Ramos (cell line): Measurements from ENCODE around the gene ADGRB2.

Experiments
- in situ Hi-C: fragments of 300-500 bp; cut with MboI; formaldehyde crosslinking; loops from one replicate; pipeline ENCODE4 v1.14.3; 2022; ENCODE audit warnings: low sequenced_read_pairs; ENCODE audit not compliant: unreplicated experiment

Gene ADGRB2

DNA sequence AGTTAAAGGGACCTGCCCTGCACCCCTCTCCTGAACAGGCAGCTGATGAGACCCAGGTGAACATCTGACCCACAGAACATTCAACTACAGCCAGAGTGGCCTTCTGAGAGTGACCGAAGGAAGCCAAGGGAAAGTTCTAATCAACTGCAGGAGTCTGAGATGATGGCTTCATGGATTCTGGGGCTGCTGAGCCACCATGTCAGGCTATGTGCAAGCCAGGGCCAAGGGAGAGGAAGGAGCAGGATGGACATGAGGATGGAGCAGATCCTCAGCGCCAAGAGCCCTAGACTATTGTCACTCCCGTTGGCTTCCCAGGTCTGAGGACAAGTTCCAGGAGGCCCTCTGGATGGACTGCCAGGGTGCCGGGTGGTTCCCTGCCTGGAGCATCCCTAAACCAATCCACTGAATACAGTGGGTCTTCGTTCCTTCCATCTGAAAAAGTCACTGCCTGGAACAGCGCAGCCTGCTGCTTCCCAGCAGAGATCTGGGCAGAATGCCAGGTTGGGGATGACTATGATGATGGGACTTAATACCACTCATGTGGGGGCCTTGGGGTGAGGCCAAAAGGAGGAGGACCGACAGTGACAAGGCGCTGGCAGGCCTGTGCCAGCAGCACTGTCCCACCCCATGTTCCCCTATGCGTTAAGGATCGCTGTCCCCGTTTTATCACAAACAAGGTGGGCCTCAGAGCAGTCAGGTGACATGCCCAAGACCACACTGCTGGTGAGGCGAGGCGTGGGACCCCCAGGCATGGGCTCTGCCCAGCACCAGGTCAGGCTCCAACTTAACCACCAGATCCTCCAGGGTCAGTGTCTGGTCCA lies 31.9 kb upstream of the ADGRB2 start:
- in situ Hi-C loops: loop anchor here (5.0 kb wide), 1 partner anchor 129 kb away; no protein-coding TSS in a partner anchor

GRCh38 chr1:31795096-31795675 lies 31.0 kb upstream of the ADGRB2 start:
- in situ Hi-C loops: loop anchor here (5.0 kb wide), 1 partner anchor 128 kb away; no protein-coding TSS in a partner anchor

DNA sequence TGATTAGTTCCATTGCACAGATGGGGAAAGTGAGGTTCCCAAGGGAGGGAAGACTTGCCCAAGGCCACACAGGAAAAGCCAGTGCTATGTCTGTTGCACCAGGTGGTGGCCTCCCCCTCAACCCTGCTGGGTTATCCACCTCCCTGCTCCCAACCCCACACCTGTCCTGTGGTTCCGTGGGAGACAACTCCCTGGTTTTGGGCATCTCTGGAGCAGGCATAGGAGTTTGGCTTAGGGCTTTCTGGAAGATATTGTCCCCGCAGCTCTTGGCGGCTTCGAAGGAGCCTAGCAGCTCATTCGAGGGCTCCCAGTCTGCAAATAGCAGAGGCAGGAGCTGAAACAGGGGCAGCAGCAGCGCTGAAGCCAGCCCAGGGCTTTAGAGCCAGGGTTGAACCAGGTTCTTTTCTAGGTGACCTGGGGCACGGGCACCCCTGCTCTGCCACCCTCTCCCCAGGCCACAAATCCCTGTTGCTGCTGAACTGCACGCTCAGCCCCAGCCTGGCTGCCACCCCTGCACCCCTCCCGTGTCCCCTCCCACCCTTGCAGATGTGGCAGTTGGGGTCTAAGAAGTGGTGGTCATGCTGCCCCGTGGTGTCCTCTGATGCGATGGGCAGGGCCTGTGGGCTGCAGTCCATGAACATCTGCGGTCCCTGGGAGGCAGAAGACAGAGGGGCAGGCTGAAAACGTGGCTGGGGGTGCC lies 29.6 kb upstream of the ADGRB2 start:
- in situ Hi-C loops: no loop called here

DNA sequence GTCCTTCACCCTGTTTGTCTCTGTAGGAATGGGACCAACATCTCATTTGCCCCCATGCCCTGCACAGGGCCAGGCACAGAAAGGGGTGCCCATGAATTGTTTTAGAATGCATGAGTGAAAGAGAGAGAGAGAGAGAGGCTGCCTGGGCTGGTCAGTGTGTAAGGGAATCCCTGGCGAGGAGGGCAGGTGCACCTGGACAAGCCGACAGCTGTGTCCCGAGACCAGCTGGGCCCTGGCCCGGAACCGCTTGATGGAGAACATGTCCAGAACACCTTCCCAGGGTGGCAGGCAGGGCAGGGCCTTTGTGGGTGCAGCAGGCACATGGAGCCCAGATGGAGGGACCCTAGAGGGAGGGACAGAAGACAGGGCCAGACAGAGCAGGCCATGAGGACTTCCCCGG lies 28.9 kb upstream of the ADGRB2 start:
- in situ Hi-C loops: no loop called here

GRCh38 chr1:31792541-31792940 lies 28.4 kb upstream of the ADGRB2 start:
- in situ Hi-C loops: no loop called here

DNA sequence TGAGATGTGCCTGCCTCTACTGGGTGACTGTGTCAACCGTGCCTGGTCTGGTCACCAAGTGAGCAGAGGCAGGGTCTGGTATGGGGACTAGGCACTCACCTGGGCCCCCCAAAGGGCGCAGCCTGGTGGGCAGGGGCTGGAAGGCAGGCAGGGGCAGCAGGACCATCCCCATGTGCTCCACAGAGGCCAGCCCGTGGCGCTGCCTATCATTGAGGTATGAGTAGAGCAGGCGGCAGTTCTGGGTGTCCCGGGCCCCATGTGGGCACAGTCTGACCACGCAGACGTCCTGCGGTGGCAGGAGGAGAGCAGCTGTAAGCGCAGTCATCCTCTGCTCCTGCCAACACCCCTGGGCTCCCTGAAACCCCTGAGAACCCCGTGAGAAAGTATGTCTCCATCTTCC lies 28.0 kb upstream of the ADGRB2 start:
- in situ Hi-C loops: no loop called here

DNA sequence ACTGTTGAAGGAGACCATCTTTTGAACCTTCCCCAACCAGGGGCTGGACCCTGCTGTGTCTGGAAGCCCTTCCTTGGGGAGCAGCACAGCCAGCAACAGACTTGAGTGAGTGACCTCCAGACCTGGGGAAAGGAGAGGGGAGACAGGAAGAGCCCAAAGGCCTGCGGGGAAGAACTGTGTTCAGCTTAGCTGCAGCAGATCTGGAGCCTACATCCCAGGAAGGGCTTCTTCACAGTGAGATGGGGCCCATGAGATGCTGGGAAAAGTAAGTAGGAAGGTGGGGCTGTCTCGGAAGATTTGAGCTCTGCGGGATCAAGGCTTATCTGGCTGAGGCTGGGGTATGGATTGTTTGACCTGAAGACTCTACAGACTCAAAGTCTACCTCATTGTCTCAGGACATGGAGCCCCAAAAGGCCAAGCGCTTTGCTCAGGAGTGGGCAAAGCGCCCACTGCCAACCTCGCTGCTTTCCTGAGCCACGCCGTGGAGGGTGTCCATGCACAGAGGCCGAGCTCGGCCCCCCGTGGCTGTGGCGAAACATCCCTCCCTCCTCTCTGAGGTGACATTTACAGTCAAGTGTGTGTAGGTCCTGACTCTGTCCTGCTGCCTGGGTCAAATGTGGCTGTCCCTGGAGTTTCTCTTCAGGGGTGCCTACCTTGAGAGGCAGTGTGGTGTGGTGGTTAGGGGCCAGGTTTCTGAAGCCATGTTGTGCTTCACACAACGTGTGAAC lies 27.2 kb upstream of the ADGRB2 start:
- in situ Hi-C loops: no loop called here

DNA sequence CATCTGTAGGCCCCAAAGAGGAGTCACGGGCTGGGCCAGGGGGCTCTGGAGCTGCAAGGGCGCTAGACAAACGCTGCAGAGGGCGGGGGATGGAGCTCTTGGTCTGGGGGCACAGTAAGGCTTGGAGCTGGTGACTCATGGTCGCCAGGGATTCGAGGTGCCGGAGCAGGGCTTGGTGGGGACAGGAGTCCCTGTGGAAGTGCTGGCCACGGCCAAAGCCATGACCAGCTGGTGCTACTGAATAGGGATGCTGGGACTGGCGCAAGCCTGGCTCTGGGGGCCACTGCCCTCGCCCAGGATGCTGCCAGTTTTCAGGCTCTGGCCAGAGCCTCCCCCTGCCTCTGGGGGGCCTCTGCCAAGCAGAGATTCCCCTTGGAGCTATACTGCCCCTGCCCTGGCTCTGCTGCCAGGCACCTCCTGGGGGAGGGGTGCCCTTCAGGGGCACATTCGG lies 26.5 kb upstream of the ADGRB2 start:
- in situ Hi-C loops: no loop called here

DNA sequence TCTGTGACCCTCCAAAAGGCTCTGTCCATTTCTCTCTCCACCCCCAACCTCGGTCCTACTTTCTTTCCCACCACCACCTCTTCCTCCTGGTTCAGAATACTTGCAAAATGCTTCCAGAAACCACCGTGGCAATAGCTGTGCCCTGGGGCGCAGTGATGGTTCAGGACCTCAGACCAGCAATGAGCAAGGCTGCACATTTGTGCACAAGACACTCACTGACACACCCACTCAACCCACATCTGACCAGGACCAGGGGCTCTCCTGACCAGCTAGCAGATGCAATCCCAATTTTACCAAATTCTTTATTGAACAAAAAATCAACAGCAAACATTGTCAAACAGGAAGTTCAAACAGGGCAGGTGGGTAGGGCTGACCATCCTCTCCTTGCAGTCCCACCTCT lies 26.0 kb upstream of the ADGRB2 start:
- in situ Hi-C loops: no loop called here

DNA sequence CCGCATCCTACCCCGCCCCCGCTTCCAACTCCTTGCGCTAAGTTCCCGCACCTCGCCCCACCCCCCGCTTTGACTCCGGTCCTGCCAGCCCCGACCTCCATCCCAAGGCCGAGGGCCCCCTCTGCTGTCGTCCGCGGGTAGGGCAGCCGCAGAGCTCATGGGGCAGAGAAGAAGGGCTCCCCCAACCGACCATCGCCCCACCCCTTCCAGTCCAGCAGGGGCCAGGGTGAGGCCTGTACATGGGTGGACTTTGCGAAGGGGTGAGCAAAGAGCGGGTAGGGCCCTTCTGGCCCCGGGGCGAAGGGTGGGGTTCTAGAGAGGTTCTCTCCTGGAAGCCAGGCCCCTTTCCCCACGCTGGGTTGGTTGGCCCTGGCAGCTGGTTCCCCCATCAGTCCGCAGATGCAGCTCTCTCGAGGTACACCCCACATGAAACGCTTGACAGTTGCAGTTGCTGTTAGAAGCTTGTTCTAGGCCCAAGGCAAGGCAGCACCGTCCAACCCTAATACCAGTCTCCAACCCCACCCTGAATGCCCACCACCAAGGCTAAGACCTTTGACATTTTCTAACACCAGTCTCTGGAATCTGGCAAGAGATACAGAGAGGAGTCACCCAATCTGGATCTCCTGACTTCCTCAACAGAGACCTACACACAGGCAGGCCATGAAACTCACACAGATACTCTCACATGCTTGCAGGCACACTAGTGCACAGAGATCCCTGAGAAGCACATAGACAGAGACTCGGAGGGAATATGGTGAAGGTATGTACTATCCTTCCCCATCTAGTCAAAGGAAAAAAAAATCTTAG lies 25.3 kb upstream of the ADGRB2 start:
- in situ Hi-C loops: no loop called here

- in situ Hi-C loops: no loop called here
Observed at GRCh38 chr1:31788825-31789256, 24.7 kb upstream of the ADGRB2 start.

DNA sequence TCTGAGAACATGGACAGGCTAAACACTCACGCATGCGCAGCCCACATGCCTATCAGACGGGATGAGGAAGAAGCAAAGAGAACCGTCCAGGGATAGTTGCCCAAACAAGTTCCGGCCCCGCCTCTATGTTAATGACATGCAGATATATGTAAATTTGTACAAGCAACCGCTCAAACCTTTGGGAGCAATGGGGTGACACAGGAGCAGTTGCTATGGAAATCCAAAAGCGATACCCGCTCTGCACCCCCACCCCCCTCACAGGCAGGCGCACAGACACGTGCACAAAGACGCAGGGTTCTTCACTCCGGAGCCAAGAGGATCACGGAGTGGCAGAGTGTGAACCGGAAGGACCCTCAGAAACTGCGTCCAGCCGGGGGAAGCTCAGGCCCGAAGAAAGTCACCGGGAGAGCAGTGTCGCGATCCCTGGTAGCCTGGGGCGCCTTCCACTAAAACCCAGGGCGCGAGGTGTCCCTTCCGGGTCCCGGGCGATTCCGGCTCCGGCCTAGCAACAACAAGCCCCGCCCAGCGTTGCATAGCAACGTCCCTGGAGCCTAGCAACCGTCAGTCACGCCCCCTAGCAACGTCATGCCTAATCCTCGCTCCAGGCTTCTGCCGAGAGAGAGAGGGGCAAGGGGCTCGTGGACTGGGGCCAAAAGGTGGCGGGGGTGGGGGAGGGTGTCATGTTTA lies 24.1 kb upstream of the ADGRB2 start:
- in situ Hi-C loops: no loop called here

DNA sequence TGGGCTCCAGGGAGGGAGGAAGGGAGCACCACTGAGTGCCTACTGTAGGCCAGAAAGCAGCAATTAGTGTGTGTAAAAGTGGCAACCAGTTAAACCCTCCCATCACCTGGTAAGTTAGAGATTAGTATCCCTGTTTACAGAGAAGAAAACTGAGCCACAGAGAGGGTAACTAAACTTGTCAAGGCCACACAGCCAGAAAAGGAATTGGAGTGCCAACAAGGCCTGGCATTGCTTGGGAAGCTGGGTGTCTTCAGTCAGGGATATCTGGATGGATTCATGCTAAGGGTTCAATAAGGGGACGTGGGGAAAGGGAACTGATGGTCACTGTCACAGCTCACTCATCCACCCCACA lies 23.6 kb upstream of the ADGRB2 start:
- in situ Hi-C loops: no loop called here

DNA sequence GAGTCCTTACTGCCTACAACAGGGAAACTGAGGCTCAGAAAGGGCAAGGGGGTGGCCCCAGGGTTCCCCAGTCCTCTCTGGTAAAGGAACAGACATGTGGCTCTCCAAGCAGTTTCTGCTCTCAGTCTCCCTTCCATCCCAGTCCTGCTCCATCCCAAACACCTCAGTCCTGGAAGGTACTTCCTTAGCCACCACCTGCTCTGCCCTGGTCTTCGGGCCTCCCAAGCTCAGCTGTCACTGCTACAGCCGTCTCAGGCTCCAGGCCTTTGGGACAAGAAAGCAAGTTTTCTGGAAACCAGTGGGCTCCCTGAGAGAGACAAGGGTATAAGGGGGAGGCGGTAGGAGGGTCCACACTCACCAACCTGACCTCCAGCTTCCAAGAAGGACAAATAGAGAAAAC lies 23.1 kb upstream of the ADGRB2 start:
- in situ Hi-C loops: no loop called here

DNA sequence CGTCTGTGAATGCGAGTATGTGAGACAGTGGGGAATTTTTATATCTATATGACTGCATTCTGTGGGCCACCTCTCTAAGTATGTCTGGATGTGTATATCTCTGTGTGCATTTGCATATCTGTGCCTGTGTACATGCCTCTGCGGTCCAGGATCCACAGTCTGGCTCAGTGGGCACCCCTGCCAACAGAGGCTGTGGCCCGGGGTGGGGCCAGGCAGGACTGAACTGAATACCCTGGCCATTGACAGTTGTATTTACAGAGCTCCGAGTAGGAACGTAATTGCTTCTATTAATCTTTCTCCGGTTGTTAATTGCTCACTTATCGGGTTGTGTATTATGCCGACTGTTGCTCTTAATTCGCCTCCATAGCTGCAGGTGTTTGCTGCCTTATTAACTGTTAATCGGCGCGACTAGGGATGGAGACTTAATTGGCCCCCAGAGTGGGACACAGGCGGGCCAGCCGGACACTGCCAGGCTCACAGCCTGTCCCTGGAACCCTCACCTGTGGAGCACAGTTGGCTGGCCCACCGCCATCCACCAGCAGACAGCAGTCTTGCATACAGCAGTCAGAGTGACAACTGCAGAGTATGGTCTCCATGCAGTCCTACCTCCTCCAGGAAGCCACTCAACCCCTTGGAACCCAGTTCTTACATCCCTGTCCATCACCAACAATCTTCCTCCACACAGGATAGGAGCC lies 22.4 kb upstream of the ADGRB2 start:
- in situ Hi-C loops: no loop called here

DNA sequence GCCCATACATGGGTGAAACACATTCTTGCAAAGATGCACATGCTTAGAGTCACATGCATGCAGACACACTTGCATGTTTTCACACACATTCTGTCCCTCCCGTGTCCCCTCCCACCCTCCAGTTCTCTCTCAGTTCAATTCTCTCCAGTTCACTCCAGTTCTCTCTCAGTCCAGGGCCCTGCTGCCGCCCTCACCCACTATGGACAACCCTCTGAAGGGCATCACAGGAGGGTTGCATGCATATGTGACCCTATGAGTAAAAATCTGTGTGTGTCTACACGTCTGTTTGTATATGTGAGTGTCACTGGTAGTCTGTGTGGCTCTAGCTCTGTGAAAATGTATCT lies 21.8 kb upstream of the ADGRB2 start:
- in situ Hi-C loops: no loop called here

DNA sequence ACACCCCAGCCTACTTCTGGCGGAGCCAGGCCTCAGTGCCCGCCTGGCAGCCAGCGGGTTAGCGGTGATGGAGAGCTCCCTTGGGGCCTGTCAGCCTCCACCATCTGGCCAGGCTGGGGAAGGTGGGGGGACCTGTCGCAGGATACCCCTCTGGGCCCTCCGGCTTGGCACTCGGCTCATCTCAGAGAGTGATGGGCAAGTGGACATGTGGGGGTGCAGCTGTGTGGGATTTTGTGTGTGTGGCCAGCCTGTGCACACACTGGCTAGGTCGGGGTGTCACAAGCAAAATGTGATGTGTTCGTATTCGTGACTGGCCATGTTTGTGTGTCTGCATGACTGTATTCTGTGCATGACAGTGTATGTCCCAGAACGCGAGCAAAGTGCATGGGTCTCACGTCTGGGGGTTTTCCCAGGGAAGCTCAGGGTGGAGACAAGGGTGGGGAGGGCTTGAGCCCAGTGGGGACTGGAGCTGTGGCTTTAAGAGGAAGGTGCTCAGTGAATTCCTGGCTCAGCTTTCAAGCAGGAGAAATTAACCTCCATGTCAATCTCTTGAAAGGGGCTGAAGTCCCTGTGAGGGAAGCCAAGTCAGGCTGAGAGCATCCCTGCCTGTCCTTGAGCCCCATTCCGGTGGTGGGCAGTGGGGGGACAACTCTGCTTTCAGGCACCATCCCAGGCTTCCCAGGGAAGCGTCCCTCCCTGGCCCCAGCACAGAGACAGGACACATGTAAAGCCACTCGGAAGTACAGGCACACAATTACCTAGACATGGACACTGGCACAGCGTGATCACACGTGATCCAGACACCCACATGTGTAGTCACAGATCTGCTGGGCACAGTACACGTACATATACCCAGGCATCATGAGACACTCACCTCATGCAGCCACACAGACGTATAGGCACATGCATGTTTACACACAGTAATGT lies 21.1 kb upstream of the ADGRB2 start:
- in situ Hi-C loops: no loop called here
